ENCODE data around the gene CDH23.

- TF ChIP-seq CTCF (IDR thresholded peaks at IDR 0.05) (no peak), EP300 (IDR thresholded peaks at IDR 0.05) (no peak), POLR2A (IDR thresholded peaks at IDR 0.05) (no peak)
Measured at GRCh38 chr10:71525721-71526120, 129.0 kb downstream of the CDH23 start.
